Mesodermal cell (in vitro differentiated cells): ENCODE results near the gene TMEM127. TPM values are rescaled to one million over a fixed set of nuclear protein-coding genes. Genes with fewer than 3 reads are reported as not detected.
A peak's percentile ranks its signal among the peaks of the same experiment; 100 is the strongest.
"Not testable (repeated sequence)": the region's sequence is repeated elsewhere in the genome, so short reads cannot be mapped to it uniquely, and the experiment has no call there.

ENCODE experiments used
- H3K27ac ChIP-seq: 2 replicates; pipeline ENCODE4 v1.7.0; 2013; ENCODE audit warnings: mild to moderate bottlenecking, low read depth, low read length, moderate library complexity; ENCODE audit not compliant: severe bottlenecking
- H3K36me3 ChIP-seq: 2 replicates; pipeline ENCODE4 v1.7.1; 2013; ENCODE audit warnings: mild to moderate bottlenecking, low read length, moderate library complexity; ENCODE audit not compliant: control insufficient read depth, insufficient read depth
- H3K4me1 ChIP-seq: one replicate; pipeline ENCODE4 v1.7.1; 2013; ENCODE audit warnings: mild to moderate bottlenecking, low read length; ENCODE audit not compliant: insufficient read depth, control insufficient read depth, poor library complexity, severe bottlenecking
- H3K4me3 ChIP-seq: 2 replicates; pipeline ENCODE4 v1.7.0; 2013; ENCODE audit warnings: low read length, control low read depth, mild to moderate bottlenecking; ENCODE audit not compliant: insufficient read depth, poor library complexity, severe bottlenecking; ENCODE audit errors: extremely low read depth
- H3K9me3 ChIP-seq: 2 replicates; pipeline ENCODE4 v1.7.1; 2013; ENCODE audit warnings: mild to moderate bottlenecking, low read length, moderate library complexity; ENCODE audit not compliant: control insufficient read depth
- WGBS, 2 experiments: methylation state at CpG; one replicate each; pipeline ENCODE4 v1.1.5; 2013; ENCODE audit warnings: missing lambda C conversion rate in 2 of 2; ENCODE audit not compliant: insufficient coverage in 2 of 2; 5-methylcytosine and 5-hydroxymethylcytosine counted together
- polyA plus RNA-seq, 2 experiments: library from polyadenylated mRNA; stranded (reverse); fragments of 50-300 nt; gene quantifications; one replicate each; pipeline ENCODE4 v1.2.3, GENCODE V29; 2013

TMEM127 gene
- 23.5 TPM for polyA plus RNA-seq (2013, experiment 1 of 2)
- 20.0 TPM for polyA plus RNA-seq (2013, experiment 2 of 2)

GRCh38 chr2:96265840-96266679, at the start of gene TMEM127, which contains the start of gene CIAO1:
TSS of gene TMEM127 (minus strand) at chr2:96265997. CDS start at chr2:96265381, 616 bp downstream.
TSS of gene CIAO1 (plus strand) at chr2:96266225. CDS start at chr2:96266351, 126 bp downstream.
- Histone ChIP-seq H3K4me1 (peaks cover 25% of the 10 kb centered on the region), H3K27ac (peak within 1 kb of the TSS; percentile 71), H3K4me3 (peak within 1 kb of the TSS; percentile 96), H3K9me3 (no peaks in the 10 kb centered on the region), H3K36me3 (peaks cover 55% of the 10 kb centered on the region)
- WGBS, 2 experiments: 0% methylated on average over 46 to 76 of the region's 81 CpGs

GRCh38 chr2:96315005-96315399, 49.2 kb upstream of the TMEM127 start:
- Histone ChIP-seq H3K4me1 (peaks cover 6% of the 10 kb centered on the region), H3K9me3 (no peaks in the 10 kb centered on the region), H3K4me3 (no peak overlapping the region), H3K36me3 (no peaks in the 10 kb centered on the region), H3K27ac (peak overlapping the region; percentile 85)
- 67 to 83% methylated on average over 1 to 2 of the region's 3 CpGs for WGBS, 2 experiments

- Histone ChIP-seq H3K4me3 (no peak overlapping the region), H3K27ac (no peak overlapping the region), H3K9me3 (no peaks in the 10 kb centered on the region), H3K4me1 (peaks cover 9% of the 10 kb centered on the region), H3K36me3 (peaks cover 7% of the 10 kb centered on the region)
- 84 to 88% methylated on average over 4 of the region's 5 CpGs for WGBS, 2 experiments
These were observed 42.5 kb upstream of the TMEM127 start for GRCh38 chr2:96308248-96308647.

- 88 to 100% methylated on average over 1 to 3 of the region's 3 CpGs for WGBS, 2 experiments
- no peak overlapping the region for H3K27ac ChIP-seq
These were observed 40.6 kb upstream of the TMEM127 start for GRCh38 chr2:96306370-96306769.

GRCh38 chr2:96305979-96306308, 40.1 kb upstream of the TMEM127 start:
- H3K9me3 ChIP-seq: no peaks in the 10 kb centered on the region
- WGBS, 2 experiments: 20% methylated on average over 5 of the region's 9 CpGs; no CpG with 5 or more reads in 1 of the 2 experiments
- H3K4me3 ChIP-seq: peak overlapping the region; percentile 77
- no peak overlapping the region for H3K27ac ChIP-seq
- H3K4me1 ChIP-seq: peaks cover 9% of the 10 kb centered on the region
- H3K36me3 ChIP-seq: peaks cover 30% of the 10 kb centered on the region

More at GRCh38 chr2:96306370-96306769, 40.6 kb upstream of the TMEM127 start:
- H3K4me1 ChIP-seq: peaks cover 9% of the 10 kb centered on the region
- H3K4me3 ChIP-seq: peak overlapping the region; percentile 77
- no peaks in the 10 kb centered on the region for H3K9me3 ChIP-seq
- peaks cover 26% of the 10 kb centered on the region for H3K36me3 ChIP-seq

- H3K36me3 ChIP-seq: peaks cover 32% of the 10 kb centered on the region
- WGBS, 2 experiments: 0% methylated on average over 22 to 39 of the region's 61 CpGs
- no peaks in the 10 kb centered on the region for H3K9me3 ChIP-seq
- peak within 1 kb of the TSS; percentile 77 for H3K4me3 ChIP-seq
- peak within 1 kb of the TSS; percentile 68 for H3K27ac ChIP-seq
- peaks cover 9% of the 10 kb centered on the region for H3K4me1 ChIP-seq
These were observed 39.5 kb upstream of the TMEM127 start, which contains the start of gene SNRNP200 for GRCh38 chr2:96305091-96305978. TSS of gene SNRNP200 (minus strand) at chr2:96305546. CDS start at chr2:96305437, 109 bp downstream.

- 57 to 61% methylated on average over 7 to 9 of the region's 11 CpGs for WGBS, 2 experiments
- Histone ChIP-seq H3K27ac (no peak overlapping the region), H3K4me3 (peak overlapping the region; percentile 77), H3K9me3 (no peaks in the 10 kb centered on the region), H3K4me1 (peaks cover 9% of the 10 kb centered on the region), H3K36me3 (peaks cover 37% of the 10 kb centered on the region)
These were observed 38.8 kb upstream of the TMEM127 start for GRCh38 chr2:96304606-96305005.

GRCh38 chr2:96301865-96302264, 36.1 kb upstream of the TMEM127 start:
- Histone ChIP-seq H3K4me1 (peaks cover 9% of the 10 kb centered on the region), H3K9me3 (no peaks in the 10 kb centered on the region), H3K36me3 (peaks cover 64% of the 10 kb centered on the region), H3K27ac (no peak overlapping the region), H3K4me3 (no peak overlapping the region)
- WGBS, 2 experiments: no CpG with 5 or more reads among the region's 1 CpG

- H3K27ac ChIP-seq: no peak overlapping the region
- WGBS, 2 experiments: 91 to 95% methylated on average over 5 of the region's 5 CpGs
These were observed 31.1 kb upstream of the TMEM127 start for GRCh38 chr2:96296925-96297324.

GRCh38 chr2:96294271-96294670, 28.5 kb upstream of the TMEM127 start:
- not testable (repeated sequence) for H3K9me3 ChIP-seq, H3K4me1 ChIP-seq, H3K27ac ChIP-seq, H3K4me3 ChIP-seq
- WGBS, 2 experiments: 96 to 98% methylated on average over 6 to 7 of the region's 8 CpGs
- H3K36me3 ChIP-seq: peaks cover 100% of the 10 kb centered on the region

More at GRCh38 chr2:96296925-96297324, 31.1 kb upstream of the TMEM127 start:
- H3K36me3 ChIP-seq: peaks cover 94% of the 10 kb centered on the region
- H3K4me1 ChIP-seq: no peaks in the 10 kb centered on the region
- no peaks in the 10 kb centered on the region for H3K9me3 ChIP-seq
- H3K4me3 ChIP-seq: no peak overlapping the region
